Endometrium (tissue), 2 donors: Measurements from ENCODE around the gene TC2N.
"Not testable (repeated sequence)": the region's sequence is repeated elsewhere in the genome, so short reads cannot be mapped to it uniquely, and the experiment has no call there.

Source experiments
- FAIRE-seq: peaks from 2 replicates; lab custom pipeline; 2012; peaks lifted over from hg19 to GRCh38; lab: Jason Lieb, UNC
- donor health status: control.
- donor health status: control.

The TC2N gene

GRCh38 chr14:91831337-91831736 lies 36.0 kb downstream of the TC2N start:
- peak; percentile 18 for FAIRE-seq

DNA sequence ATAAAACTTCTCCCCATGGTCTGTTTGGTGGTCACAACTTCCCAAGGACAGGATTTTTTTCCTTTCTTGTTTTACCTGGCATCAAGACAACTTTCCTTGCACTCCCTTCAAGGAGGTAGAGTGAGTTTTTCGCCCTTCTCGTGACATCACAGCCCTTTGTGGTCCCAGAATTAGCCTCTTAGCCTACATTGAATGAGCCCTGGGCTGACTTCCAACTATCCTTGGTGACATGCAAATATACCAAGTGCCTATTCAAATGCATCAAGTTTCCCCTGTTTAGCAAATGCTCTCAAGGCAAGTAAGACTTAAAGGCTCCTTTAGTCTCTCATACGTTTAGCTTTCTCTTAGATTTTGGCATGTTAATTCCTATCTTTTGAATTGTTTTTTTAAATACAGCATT lies 36.6 kb downstream of the TC2N start:
- FAIRE-seq, result no peak

DNA sequence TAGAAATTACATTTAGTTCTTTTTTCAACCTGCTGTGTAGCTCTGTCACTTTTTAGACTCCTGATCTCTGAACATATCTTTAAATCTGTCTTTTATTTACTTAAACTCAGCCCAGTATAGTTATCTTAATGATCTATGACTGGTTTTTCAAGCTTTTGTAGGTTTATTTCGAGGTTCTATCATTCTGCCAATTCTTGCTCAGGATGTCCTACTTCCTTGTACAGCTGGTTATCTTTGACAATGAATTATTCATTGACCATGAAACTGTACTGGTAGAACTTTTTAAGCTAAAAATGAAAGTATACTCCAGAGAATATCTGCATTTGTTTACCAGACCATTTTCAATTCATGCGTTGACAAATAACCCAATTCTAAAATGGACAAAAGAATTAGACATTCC lies 37.8 kb downstream of the TC2N start:
- no peak for FAIRE-seq

- FAIRE-seq, result peak; percentile 23
These were observed 39.6 kb downstream of the TC2N start for GRCh38 chr14:91827746-91828145.

DNA sequence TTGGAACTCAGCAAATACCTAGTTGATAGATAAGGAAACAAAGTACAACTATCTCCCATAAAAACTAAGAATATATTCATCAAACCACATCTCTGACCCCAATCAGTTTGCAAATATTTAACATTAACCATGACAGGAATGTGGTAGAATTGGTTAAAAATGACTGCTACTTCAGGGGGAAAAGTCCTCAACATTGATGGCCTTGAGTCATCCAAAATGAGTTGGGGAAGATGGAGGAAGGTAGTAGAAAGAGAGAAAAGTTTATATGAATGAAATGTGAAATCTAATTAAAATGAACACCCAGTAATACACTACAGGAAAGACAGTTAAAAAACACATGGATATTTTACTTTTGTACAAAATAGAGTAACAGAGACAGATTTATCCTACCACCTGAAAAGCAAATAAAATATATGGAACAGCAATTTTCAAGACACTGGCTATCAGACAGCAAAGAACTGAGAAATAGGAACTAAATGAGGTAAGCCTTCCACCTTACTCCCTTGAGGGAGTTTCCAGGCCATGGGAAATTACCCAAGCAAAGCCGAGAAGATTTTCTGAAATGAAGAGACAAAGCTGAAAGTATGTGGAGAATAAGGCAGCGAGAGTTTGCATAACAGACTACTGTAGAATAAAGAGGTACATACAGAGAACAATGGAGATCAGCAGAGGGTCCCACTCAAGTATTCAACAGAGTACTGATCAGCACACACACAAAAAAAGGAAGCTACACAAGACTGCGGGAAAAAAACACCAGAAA lies 49.6 kb downstream of the TC2N start:
- no peak for FAIRE-seq

- no peak for FAIRE-seq
These were observed 53.0 kb downstream of the TC2N start for GRCh38 chr14:91814317-91814716.

DNA sequence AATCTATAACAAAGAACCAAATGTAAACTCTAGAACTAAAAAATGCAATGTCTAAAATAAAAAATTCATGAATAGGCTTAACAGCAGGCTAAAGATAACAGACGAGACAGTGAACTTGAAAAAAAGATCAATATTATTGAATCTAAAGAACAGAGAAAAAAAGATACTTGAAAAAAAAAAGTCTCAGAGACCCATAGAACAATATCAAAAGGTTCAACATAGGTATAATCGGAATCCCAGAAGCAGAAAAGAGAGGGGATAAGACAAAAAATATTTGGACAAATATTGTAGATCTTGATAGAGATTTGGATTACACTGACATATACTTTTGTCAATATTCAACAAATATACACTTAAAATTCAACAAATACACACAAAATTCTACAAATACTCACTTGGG lies 56.6 kb downstream of the TC2N start:
- FAIRE-seq, result no peak

DNA sequence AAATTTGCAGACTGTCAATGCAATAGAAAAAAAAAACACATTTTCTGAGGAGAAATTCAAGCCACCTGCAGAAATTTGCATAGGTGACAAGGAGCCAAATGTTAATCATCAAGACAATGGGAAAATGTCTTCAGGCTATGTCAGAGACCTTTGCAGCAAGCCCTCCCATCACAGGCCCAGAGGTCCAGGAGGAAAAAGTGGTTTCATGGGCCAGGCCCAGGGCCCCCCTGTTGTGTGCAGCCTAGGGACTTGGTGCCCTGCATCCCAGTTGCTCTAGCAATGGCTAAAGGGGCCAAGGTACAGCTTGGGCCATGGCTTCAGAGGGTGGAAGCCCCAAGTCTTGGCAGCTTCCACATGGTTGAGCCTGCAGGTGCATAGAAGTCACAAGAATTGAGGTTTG lies 60.6 kb downstream of the TC2N start:
- no peak for FAIRE-seq

GRCh38 chr14:91806094-91806493 lies 61.2 kb downstream of the TC2N start:
- not testable (repeated sequence) for FAIRE-seq

DNA sequence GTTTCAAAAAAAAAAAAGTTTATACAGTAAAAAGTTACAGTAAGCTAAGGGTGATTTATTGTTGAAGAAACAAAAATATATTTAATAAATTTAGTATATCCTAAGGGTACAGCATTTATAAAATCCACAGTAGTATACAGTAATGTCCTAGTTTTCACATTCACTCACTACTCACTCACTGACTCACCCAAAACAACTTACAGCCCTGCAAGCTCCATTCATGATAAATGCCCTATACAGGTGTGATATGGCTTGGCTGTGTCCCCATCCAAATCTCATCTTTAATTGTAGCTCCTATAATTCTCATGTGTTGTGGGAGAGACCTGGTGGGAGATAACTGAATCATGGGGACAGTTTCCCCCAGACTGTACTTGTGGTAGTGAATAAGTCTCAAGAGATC lies 61.7 kb downstream of the TC2N start:
- no peak for FAIRE-seq

GRCh38 chr14:91801358-91801757 lies 66.0 kb downstream of the TC2N start:
- no peak for FAIRE-seq

DNA sequence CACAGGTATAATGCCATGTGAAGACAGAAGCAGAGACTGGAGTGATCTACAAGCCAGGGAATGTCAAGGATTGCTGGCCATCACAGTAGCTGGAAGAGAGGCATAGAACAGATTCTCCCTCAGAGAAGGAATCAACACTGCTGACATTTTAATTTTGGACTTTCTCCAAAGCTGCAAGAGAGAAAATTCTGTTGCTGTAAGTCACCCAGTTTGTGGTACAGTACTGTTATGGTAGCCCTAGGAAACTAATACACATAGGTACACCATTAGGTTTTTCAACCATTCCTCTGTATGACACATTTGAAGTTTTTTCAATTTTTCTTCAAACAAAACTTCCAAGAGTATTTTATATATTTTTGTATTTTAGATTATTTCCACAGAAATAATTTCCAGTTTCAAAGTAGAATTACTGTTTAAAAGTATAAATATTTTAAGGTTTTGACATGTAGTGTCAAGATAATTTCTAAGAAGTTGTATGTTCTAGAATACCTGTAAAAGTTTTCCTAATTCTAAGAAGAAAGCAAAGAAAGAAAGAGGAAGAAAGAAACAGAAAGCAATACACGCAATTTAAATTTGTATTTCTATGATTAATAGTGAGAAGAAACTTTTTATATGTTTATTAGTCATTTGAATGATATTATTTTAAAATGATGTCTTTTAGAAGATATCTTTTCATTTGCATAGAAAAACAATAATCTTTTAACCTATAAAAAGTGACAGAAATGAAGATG lies 70.6 kb downstream of the TC2N start:
- no peak for FAIRE-seq

DNA sequence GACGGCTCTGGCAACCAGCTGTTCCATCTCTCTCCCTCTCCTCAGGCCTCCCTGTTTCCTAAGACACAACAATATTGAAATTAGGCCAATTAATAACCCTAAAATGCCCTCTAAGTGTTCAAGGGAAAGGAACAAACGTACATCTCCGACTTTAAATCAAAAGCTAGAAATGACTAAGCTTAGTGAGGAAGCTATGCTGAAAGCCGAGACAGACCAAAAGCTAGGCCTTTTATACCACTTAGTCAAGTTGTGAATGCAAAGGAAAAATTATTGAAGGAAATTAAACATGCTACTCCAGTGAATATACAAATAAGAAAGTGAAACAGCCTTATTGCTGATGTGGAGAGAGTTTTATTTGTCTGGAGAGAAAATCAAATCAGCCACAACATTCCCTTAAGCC lies 73.6 kb downstream of the TC2N start:
- no peak for FAIRE-seq

DNA sequence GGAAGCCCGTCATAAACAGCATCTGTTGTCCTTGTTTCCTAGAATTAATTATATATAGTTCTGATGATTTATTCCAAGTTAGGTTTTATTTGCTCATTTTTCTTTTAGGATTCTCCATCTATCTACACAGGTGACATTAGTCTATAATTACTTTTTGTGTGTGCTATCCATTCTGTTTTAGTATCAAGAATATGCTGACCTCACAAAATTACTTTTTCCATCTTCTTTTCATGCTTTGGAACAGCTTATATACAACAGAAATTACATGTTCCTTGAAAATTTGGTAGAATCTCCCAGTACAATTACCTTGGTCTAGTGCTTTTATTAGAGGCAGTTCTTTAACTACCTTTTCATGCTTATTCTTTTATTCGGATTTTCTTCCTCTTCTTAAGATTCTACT lies 81.1 kb downstream of the TC2N start:
- no peak for FAIRE-seq

- FAIRE-seq, result no peak
These were observed 86.9 kb downstream of the TC2N start for GRCh38 chr14:91780452-91780851.

DNA sequence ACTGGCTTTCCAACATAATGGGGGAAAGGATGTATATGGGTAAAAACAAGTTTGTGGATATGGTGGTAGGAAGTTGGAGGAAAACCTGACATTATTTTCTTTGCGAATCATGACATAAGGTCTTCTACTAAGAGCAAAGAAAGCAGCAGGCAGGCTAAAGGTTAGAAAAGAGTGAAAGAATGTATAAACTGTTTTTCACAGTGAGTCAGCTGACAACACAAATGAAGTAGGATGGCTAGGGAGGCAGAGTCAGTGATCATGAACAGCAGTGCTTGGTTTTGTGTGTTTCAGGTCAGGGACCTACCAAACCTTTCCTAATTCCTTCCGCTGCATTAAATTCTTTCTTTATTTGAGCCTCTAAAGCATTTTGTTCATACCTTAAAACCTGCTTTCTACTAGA lies 89.1 kb downstream of the TC2N start:
- no peak for FAIRE-seq

- no peak for FAIRE-seq
These were observed 92.9 kb downstream of the TC2N start for GRCh38 chr14:91774140-91775096.

GRCh38 chr14:91770185-91770584 lies 97.2 kb downstream of the TC2N start:
- FAIRE-seq, result no peak

- FAIRE-seq, result no peak
These were observed 111.6 kb downstream of the TC2N start for GRCh38 chr14:91755570-91756295.

DNA sequence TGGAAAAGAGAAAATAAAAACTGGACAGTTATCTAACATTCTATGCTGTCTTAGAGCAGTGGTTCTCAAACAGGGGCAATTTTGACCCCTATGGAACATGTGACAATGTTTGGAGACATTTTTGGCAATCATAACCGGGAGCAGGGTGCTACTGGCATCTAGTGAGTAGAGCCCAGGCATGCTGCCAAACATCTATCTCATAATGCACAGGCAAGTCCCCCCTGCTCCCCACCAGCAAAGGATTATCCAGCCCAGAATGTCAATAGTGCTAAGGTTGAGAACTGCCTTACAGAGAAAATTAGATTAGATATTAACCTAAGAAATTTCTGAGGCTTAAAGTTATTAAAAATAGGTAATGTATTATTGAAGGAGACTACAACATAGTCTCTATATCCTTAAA lies 112.5 kb downstream of the TC2N start:
- no peak for FAIRE-seq

DNA sequence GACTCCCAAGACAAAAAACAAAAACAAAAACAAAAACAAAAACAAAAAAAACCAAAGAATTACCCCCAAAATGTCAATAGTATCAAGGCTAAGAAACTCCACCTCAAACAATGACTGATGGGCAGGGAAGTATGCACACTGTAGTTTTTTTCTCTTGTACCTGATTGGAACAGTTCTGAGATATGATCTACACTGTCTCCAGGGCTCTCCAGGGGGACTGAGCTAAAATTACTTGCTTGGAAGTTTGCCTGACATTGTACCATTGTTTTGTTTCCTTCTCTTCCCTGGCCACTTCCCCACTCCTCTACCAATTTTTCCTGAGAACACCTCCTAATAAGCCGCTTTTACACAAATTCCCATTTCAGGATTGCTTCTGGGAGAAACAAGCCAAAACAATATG lies 113.2 kb downstream of the TC2N start:
- no peak for FAIRE-seq

DNA sequence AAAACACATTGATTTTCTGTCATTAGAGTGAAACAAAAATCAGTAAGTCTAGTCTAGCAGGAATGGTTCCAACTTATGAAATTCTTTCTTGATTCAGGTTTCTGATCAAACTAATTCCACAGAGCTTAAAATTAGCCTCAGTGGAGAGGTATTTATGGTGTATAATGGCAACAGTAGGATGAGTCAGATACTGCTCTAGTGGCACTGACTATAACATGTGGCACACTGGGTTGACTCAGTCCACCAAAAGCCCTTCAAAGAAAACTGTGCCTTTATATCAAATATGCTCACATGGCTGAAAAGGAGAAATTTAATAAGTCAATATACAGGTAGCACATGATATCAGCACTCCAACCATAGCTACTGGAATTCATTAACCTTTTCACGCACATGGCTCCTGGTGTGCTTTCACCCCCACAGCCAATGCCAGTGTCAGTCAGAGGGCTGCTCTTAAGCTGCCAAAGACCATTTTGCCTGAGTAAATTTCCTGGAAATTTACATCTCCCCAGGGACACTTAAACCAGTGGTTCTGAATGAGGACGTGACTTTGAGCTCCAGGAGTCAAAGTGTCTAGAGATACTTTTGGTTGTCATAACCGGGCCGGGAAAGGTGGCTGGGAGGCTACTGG lies 113.7 kb downstream of the TC2N start:
- no peak for FAIRE-seq
